HCT116 (cell line): ENCODE results near the gene CLCN1.

Source experiments
- CBX3 ChIP-seq: IDR thresholded peaks from 2 replicates; pipeline ENCODE4 v1.6.1; 2012; ENCODE audit warnings: low read depth
- CEBPB ChIP-seq: IDR thresholded peaks from 2 replicates; pipeline ENCODE4 v1.6.1; 2012; ENCODE audit warnings: low read depth
- POLR2A ChIP-seq: IDR thresholded peaks from 2 replicates; pipeline ENCODE4 v1.7.0; 2011; ENCODE audit warnings: borderline replicate concordance; ENCODE audit not compliant: insufficient read depth, insufficient read length; ENCODE audit errors: extremely low read depth
- TCF7L2 ChIP-seq: IDR thresholded peaks from 2 replicates; pipeline ENCODE4 v1.7.0; 2011; ENCODE audit warnings: borderline replicate concordance, inconsistent platforms; ENCODE audit not compliant: insufficient read depth, insufficient read length; ENCODE audit errors: extremely low read depth
- YY1 ChIP-seq: IDR thresholded peaks from 2 replicates; pipeline ENCODE4 v1.6.1; 2011; ENCODE audit warnings: low read length, low read depth, moderate library complexity, mild to moderate bottlenecking; ENCODE audit not compliant: insufficient replicate concordance; ENCODE audit errors: extremely low read depth
- TF ChIP-seq, protein P1 (sequence below), 3 experiments: fragments of 200-600 bp in 1 of 3; sonication (generic) in 1 of 3; IDR thresholded peaks in 2 of 3; conservative IDR thresholded peaks in 1 of 3; 2 replicates each; pipeline ENCODE4 v1.5.1; 2012 to 2017; ENCODE audit warnings: low read depth in 2 of 3, low read length in 2 of 3, antibody characterized with exemption in 1 of 3, borderline replicate concordance in 1 of 3, control low read depth in 1 of 3, mild to moderate bottlenecking in 1 of 3, mixed read lengths in 1 of 3, mixed run types in 1 of 3, moderate library complexity in 1 of 3; ENCODE audit not compliant: insufficient read depth in 1 of 3
- TF ChIP-seq, protein P2 (sequence below): IDR thresholded peaks from 2 replicates; pipeline ENCODE4 v1.6.1; 2012; ENCODE audit warnings: low read depth
- TF ChIP-seq, protein P3 (sequence below): IDR thresholded peaks from 2 replicates; pipeline ENCODE4 v1.6.1; 2012

DNA sequence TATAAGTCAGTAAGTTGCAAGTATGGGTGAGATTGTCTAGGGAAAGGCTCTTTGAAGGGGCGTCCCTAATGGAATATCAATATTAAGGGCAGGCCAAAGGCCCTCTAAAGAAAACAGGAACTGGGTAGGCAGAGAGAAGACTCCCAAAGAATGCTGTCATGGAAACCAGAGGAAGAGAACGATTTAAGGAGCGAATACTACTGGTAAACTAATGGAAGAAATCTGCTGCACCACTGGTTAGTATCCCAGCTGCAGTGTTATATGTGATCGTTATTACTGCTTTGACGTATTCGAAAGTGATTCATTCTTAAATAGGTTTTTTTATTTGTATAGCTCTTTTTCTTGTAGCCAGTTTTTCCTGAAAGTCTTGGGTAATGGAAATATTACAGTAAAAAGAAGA, 26.5 kb upstream of the CLCN1 start:
- TF ChIP-seq, protein P1, sequence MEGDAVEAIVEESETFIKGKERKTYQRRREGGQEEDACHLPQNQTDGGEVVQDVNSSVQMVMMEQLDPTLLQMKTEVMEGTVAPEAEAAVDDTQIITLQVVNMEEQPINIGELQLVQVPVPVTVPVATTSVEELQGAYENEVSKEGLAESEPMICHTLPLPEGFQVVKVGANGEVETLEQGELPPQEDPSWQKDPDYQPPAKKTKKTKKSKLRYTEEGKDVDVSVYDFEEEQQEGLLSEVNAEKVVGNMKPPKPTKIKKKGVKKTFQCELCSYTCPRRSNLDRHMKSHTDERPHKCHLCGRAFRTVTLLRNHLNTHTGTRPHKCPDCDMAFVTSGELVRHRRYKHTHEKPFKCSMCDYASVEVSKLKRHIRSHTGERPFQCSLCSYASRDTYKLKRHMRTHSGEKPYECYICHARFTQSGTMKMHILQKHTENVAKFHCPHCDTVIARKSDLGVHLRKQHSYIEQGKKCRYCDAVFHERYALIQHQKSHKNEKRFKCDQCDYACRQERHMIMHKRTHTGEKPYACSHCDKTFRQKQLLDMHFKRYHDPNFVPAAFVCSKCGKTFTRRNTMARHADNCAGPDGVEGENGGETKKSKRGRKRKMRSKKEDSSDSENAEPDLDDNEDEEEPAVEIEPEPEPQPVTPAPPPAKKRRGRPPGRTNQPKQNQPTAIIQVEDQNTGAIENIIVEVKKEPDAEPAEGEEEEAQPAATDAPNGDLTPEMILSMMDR (IDR thresholded peaks at IDR 0.05 in 2 of 3, conservative IDR thresholded peaks at IDR 0.05 in 1 of 3; ENCODE audit: borderline replicate concordance in 1 of 3, insufficient read depth in 1 of 3, low read depth in 2 of 3, low read length in 2 of 3): no peak
- TF ChIP-seq POLR2A (no peak), TCF7L2 (no peak), CEBPB (no peak), YY1 (no peak), CBX3 (no peak)
- TF ChIP-seq, protein P2, sequence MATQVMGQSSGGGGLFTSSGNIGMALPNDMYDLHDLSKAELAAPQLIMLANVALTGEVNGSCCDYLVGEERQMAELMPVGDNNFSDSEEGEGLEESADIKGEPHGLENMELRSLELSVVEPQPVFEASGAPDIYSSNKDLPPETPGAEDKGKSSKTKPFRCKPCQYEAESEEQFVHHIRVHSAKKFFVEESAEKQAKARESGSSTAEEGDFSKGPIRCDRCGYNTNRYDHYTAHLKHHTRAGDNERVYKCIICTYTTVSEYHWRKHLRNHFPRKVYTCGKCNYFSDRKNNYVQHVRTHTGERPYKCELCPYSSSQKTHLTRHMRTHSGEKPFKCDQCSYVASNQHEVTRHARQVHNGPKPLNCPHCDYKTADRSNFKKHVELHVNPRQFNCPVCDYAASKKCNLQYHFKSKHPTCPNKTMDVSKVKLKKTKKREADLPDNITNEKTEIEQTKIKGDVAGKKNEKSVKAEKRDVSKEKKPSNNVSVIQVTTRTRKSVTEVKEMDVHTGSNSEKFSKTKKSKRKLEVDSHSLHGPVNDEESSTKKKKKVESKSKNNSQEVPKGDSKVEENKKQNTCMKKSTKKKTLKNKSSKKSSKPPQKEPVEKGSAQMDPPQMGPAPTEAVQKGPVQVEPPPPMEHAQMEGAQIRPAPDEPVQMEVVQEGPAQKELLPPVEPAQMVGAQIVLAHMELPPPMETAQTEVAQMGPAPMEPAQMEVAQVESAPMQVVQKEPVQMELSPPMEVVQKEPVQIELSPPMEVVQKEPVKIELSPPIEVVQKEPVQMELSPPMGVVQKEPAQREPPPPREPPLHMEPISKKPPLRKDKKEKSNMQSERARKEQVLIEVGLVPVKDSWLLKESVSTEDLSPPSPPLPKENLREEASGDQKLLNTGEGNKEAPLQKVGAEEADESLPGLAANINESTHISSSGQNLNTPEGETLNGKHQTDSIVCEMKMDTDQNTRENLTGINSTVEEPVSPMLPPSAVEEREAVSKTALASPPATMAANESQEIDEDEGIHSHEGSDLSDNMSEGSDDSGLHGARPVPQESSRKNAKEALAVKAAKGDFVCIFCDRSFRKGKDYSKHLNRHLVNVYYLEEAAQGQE: no peak
- TF ChIP-seq, protein P3, sequence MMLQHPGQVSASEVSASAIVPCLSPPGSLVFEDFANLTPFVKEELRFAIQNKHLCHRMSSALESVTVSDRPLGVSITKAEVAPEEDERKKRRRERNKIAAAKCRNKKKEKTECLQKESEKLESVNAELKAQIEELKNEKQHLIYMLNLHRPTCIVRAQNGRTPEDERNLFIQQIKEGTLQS: no peak
